HepG2 (cell line): ENCODE measurements around the gene ZBTB46. TPM values are rescaled to one million over a fixed set of nuclear protein-coding genes. Genes with fewer than 3 reads are reported as not detected.

Source experiments
- ATAC-seq: fragments of 200-7000 bp; cut with Tn5 transposase; 3 replicates; pipeline ENCODE4 v1.9.1; 2020; ENCODE audit warnings: mild to moderate bottlenecking, moderate library complexity
- BruUV-seq: library from RNA; stranded (reverse); fragments of 400-500 nt; replicated peaks from 2 replicates; lab custom pipeline; 2021; lab: Mats Ljungman, UMichigan
- CTCF ChIA-PET: fragments of 300-600 bp; formaldehyde crosslinking; extraction: SDS; loops from one replicate; lab custom pipeline; 2021; ENCODE audit warnings: low total read pairs, inconsistent platforms, low intra/inter-chr PET ratio; lab: Yijun Ruan, JAX
- POLR2A ChIA-PET: fragments of 350-600 bp; sonication (Branson Sonifier 250); formaldehyde crosslinking; loops from one replicate; lab custom pipeline; 2020; ENCODE audit warnings: antibody characterized with exemption, inconsistent platforms; lab: Yijun Ruan, JAX
- DNase-seq: peaks from one replicate; pipeline ENCODE4 v3.0.0-alpha.2; 2015; ENCODE audit warnings: low spot score
- FAIRE-seq: peaks from 3 replicates; lab custom pipeline; 2011; peaks lifted over from hg19 to GRCh38; lab: Jason Lieb, UNC
- H2AFZ ChIP-seq: one replicate; pipeline ENCODE4 v1.6.1; 2011; ENCODE audit warnings: low read length, inconsistent platforms
- H3K27ac ChIP-seq: fragments of 300-600 bp; 3 replicates; pipeline ENCODE4 v1.8.0; 2011; ENCODE audit warnings: mixed run types, mild to moderate bottlenecking, mixed read lengths, low read length, inconsistent platforms; ENCODE audit not compliant: insufficient read depth; ENCODE audit errors: extremely low read length
- H3K27me3 ChIP-seq, 2 experiments: fragments of 200-600 bp in 1 of 2; 2 replicates in 1 of 2; 3 replicates in 1 of 2; pipeline versions ENCODE4 v1.6.0 to v1.8.0; 2011; ENCODE audit warnings: low read length in 2 of 2, mild to moderate bottlenecking in 2 of 2, moderate library complexity in 2 of 2, inconsistent platforms in 1 of 2; ENCODE audit not compliant: insufficient read depth in 2 of 2, control insufficient read depth in 1 of 2
- H3K36me3 ChIP-seq, 2 experiments: fragments of 200-600 bp in 1 of 2; replicated peaks in 1 of 2; 2 replicates in 1 of 2; 3 replicates in 1 of 2; pipeline versions ENCODE4 v1.5.1 to v1.8.0; 2011; ENCODE audit warnings: low read length in 2 of 2, inconsistent platforms in 1 of 2; ENCODE audit not compliant: insufficient read depth in 2 of 2, control insufficient read depth in 1 of 2
- H3K4me1 ChIP-seq: 2 replicates; pipeline ENCODE4 v1.5.1; 2012; ENCODE audit warnings: low read length, inconsistent platforms; ENCODE audit not compliant: insufficient read depth
- H3K4me2 ChIP-seq: 2 replicates; pipeline ENCODE4 v1.6.0; 2011; ENCODE audit warnings: low read depth, low read length, inconsistent platforms
- H3K4me3 ChIP-seq, 3 experiments: fragments of 200-600 bp in 1 of 3; sonication (generic), shearing (Covaris generic) in 1 of 3; replicated peaks in 1 of 3; 2 replicates each; pipeline ENCODE4 v1.5.1; 2011 to 2016; ENCODE audit warnings: low read length in 3 of 3, inconsistent platforms in 2 of 3, low read depth in 2 of 3, mild to moderate bottlenecking in 2 of 3, control low read depth in 1 of 3, mixed read lengths in 1 of 3; ENCODE audit not compliant: insufficient read depth in 1 of 3
- H3K79me2 ChIP-seq: one replicate; pipeline ENCODE4 v1.6.1; 2011; ENCODE audit warnings: low read length, inconsistent platforms; ENCODE audit not compliant: insufficient read depth
- H3K9ac ChIP-seq: 2 replicates; pipeline ENCODE4 v1.6.0; 2011; ENCODE audit warnings: mild to moderate bottlenecking, low read depth, low read length, inconsistent platforms; ENCODE audit not compliant: insufficient read depth
- H3K9me3 ChIP-seq: 2 replicates; pipeline ENCODE4 v1.5.1; 2012; ENCODE audit warnings: mild to moderate bottlenecking, low read length
- H4K20me1 ChIP-seq: 2 replicates; pipeline ENCODE4 v1.6.0; 2011; ENCODE audit warnings: inconsistent platforms, mild to moderate bottlenecking, low read length, moderate library complexity; ENCODE audit not compliant: insufficient read depth
- FLYWCH1 ChIP-seq: sonication (generic); formaldehyde crosslinking; IDR thresholded peaks from 2 replicates; pipeline ENCODE4 v1.8.1; 2023; ENCODE audit warnings: mild to moderate bottlenecking, missing genetic modification reagents
- ZBTB1 ChIP-seq: sonication (generic); formaldehyde crosslinking; IDR thresholded peaks from 2 replicates; pipeline ENCODE4 v1.4.0; 2020; ENCODE audit warnings: missing genetic modification reagents, borderline replicate concordance
- ZNF431 ChIP-seq: sonication (generic); formaldehyde crosslinking; IDR thresholded peaks from 2 replicates; pipeline ENCODE4 v1.9.0; 2022; ENCODE audit warnings: missing genetic modification reagents, low read depth, mild to moderate bottlenecking, borderline replicate concordance
- ZNF768 ChIP-seq: sonication (generic); formaldehyde crosslinking; IDR thresholded peaks from 2 replicates; pipeline ENCODE4 v1.4.0; 2020; ENCODE audit warnings: missing genetic modification reagents
- ZNF773 ChIP-seq: sonication (generic); formaldehyde crosslinking; IDR thresholded peaks from 2 replicates; pipeline ENCODE4 v1.4.0; 2020; ENCODE audit warnings: missing genetic modification reagents, borderline replicate concordance
- WGBS: methylation state at CpG from one replicate; pipeline ENCODE4 v1.1.6; 2017; ENCODE audit warnings: low lambda C conversion rate; 5-methylcytosine and 5-hydroxymethylcytosine counted together
- in situ Hi-C: cut with HindIII; loops from 2 replicates; pipeline ENCODE4 v1.10.0; 2017; ENCODE audit warnings: low pct_unique_long_range_greater_than_20kb; ENCODE audit not compliant: extremely low pct_ligation_motif_present
- intact Hi-C: fragments of 100-400 bp; cut with micrococcal nuclease; formaldehyde crosslinking; loops from one replicate; pipeline ENCODE4 v1.10.0; 2022; ENCODE audit not compliant: unreplicated experiment
- polyA plus RNA-seq, 8 experiments: library from polyadenylated mRNA; depleted of rRNA in 3 of 8; stranded (reverse) in 7 of 8; unstranded in 1 of 8; fragments of >200 nt; fragmentation: Illumina TruSeq in 4 of 8; extraction: Trizol in 4 of 8; gene quantifications; 2 replicates each; pipeline versions ENCODE4 v1.2.1 to v1.2.3, GENCODE V29; 2011 to 2016; ENCODE audit warnings: low read depth in 4 of 8, missing spikeins in 1 of 8, mixed read lengths in 1 of 8; ENCODE audit not compliant: insufficient read depth in 1 of 8
- total RNA-seq, 5 experiments: library from RNA; depleted of rRNA; stranded (reverse); fragments of >200 nt; fragmentation: Illumina TruSeq; extraction: Trizol; gene quantifications; 2 replicates each; pipeline ENCODE4 v1.2.3, GENCODE V29; 2016; ENCODE audit warnings: low read depth in 1 of 5
- TF ChIP-seq, protein P1 (sequence below): sonication (generic); formaldehyde crosslinking; IDR thresholded peaks from 2 replicates; pipeline ENCODE4 v1.4.0; 2020; ENCODE audit warnings: missing genetic modification reagents
- TF ChIP-seq, protein P2 (sequence below): sonication (generic); formaldehyde crosslinking; IDR thresholded peaks from 2 replicates; pipeline ENCODE4 v1.4.0; 2020; ENCODE audit warnings: missing genetic modification reagents, low read depth, mild to moderate bottlenecking, borderline replicate concordance

Gene ZBTB46
- total and polyA plus RNA-seq, 2 of the 13 experiments (the other 11 are each of a cell fraction or from before 2014, with no cell fraction given): 1.6 to 13.5 TPM

DNA sequence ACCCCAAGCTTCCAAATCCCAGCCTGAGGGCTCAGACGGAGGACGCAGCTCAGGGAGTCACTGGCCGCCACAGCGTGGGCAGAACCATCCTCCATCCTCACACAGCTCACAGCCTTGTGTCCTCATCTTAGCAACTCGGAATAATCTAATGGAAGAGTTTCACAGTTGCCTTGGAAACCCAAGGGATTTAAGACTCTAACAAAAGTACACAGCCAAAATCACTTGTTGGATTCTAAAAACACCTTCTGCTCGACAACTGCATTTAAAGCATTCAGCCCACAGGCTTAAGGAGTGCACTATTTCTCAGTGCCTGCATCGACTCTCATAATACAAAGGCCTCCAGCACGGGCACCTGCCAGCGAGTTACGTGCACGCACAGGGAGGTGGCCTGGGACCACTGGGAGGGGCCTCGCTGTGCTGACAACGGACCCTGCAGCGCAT is 45.4 kb downstream of the ZBTB46 start:
- H3K9ac ChIP-seq: no peak overlapping the region

More for the DNA sequence above, 45.4 kb downstream of the ZBTB46 start:
- FAIRE-seq: no peak
- TF ChIP-seq ZNF773 (CRISPR knock-in tag): 0 out of 2 replicates have a peak, but pooled peaks have one; percentile 25
- TF ChIP-seq ZBTB1: no peak
- no peak for TF ChIP-seq FLYWCH1 (CRISPR knock-in tag)
- TF ChIP-seq, protein P1, sequence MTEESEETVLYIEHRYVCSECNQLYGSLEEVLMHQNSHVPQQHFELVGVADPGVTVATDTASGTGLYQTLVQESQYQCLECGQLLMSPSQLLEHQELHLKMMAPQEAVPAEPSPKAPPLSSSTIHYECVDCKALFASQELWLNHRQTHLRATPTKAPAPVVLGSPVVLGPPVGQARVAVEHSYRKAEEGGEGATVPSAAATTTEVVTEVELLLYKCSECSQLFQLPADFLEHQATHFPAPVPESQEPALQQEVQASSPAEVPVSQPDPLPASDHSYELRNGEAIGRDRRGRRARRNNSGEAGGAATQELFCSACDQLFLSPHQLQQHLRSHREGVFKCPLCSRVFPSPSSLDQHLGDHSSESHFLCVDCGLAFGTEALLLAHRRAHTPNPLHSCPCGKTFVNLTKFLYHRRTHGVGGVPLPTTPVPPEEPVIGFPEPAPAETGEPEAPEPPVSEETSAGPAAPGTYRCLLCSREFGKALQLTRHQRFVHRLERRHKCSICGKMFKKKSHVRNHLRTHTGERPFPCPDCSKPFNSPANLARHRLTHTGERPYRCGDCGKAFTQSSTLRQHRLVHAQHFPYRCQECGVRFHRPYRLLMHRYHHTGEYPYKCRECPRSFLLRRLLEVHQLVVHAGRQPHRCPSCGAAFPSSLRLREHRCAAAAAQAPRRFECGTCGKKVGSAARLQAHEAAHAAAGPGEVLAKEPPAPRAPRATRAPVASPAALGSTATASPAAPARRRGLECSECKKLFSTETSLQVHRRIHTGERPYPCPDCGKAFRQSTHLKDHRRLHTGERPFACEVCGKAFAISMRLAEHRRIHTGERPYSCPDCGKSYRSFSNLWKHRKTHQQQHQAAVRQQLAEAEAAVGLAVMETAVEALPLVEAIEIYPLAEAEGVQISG: 0 out of 2 replicates have a peak, but pooled peaks have one; percentile 2
- TF ChIP-seq, protein P2, sequence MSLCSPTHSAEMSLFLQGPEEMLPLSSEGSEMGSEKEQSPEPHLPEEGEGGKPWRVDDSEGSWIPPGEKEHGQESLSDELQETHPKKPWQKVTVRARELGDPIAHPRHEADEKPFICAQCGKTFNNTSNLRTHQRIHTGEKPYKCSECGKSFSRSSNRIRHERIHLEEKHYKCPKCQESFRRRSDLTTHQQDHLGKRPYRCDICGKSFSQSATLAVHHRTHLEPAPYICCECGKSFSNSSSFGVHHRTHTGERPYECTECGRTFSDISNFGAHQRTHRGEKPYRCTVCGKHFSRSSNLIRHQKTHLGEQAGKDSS (CRISPR knock-in tag): 0 out of 2 replicates have a peak, but pooled peaks have one; percentile 3
- TF ChIP-seq ZNF768: 0 out of 2 replicates have a peak, but pooled peaks have one; percentile 31
- no peak for TF ChIP-seq ZNF431 (CRISPR knock-in tag)
- 63% methylated on average over 14 of the region's 14 CpGs for WGBS
- BruUV-seq: no TSS peak
- Histone ChIP-seq H3K4me3 (no peak overlapping the region), H3K4me2 (no peak overlapping the region), H3K27me3 (no peaks in the 10 kb centered on the region), H3K4me1 (peaks cover 36% of the 10 kb centered on the region), H4K20me1 (no peaks in the 10 kb centered on the region), H3K27ac (no peak overlapping the region), H2AFZ (no peak overlapping the region), H3K9me3 (no peaks in the 10 kb centered on the region), H3K79me2 (no peaks in the 10 kb centered on the region), H3K36me3 (no peaks in the 10 kb centered on the region)
- DNase-seq: no peak
- intact Hi-C loops: loop anchor here (2.0 kb wide), 1 partner anchor 79 kb away; the partner anchor contains the start of gene TPD52L2
- in situ Hi-C loops: loop anchor here (5.0 to 10.0 kb wide), 2 partner anchors 72 to 81 kb away; partner anchors contain the start of genes ARFRP1 and ZGPAT
- POLR2A ChIA-PET: interaction anchor here (0.8 to 1.5 kb wide), 6 partner anchors 46 to 277 kb away, joined by 3 to 7 read pairs (median 3); partner anchors contain the start of genes SLC2A4RG, TCEA2 and TPD52L2
- ATAC-seq: no peak
- CTCF ChIA-PET: interaction anchor here (0.7 to 2.2 kb wide), 6 partner anchors 10 to 189 kb away, joined by 3 to 11 read pairs (median 5); no protein-coding TSS in a partner anchor
